H9 (cell line): ENCODE data around the gene ROPN1. TPM values are rescaled to one million over a fixed set of nuclear protein-coding genes. Genes with fewer than 3 reads are reported as not detected.
"Not testable (repeated sequence)": the region's sequence is repeated elsewhere in the genome, so short reads cannot be mapped to it uniquely, and the experiment has no call there.

Experiments
- DNase-seq: peaks from one replicate; pipeline ENCODE4 v3.0.0-alpha.2; 2017
- H2AFZ ChIP-seq: one replicate; pipeline ENCODE4 v1.6.1; 2013; ENCODE audit warnings: mild to moderate bottlenecking, low read length, control low read depth, moderate library complexity
- H2AK5ac ChIP-seq: 2 replicates; pipeline ENCODE4 v1.6.1; 2013; ENCODE audit warnings: low read length, control low read depth, mixed read lengths; ENCODE audit not compliant: insufficient read length
- H2BK120ac ChIP-seq: one replicate; pipeline ENCODE4 v1.6.1; 2013; ENCODE audit warnings: low read depth, mild to moderate bottlenecking, low read length, control low read depth, inconsistent platforms; ENCODE audit not compliant: poor library complexity, severe bottlenecking
- H2BK12ac ChIP-seq: 2 replicates; pipeline ENCODE4 v1.6.1; 2013; ENCODE audit warnings: low read length, control low read depth, mixed read lengths, low read depth; ENCODE audit not compliant: insufficient read length
- H2BK15ac ChIP-seq: 2 replicates; pipeline ENCODE4 v1.6.1; 2013; ENCODE audit warnings: low read depth, low read length, control low read depth
- H2BK20ac ChIP-seq: one replicate; pipeline ENCODE4 v1.6.1; 2013; ENCODE audit warnings: low read depth, mild to moderate bottlenecking, low read length, control low read depth, inconsistent platforms; ENCODE audit not compliant: poor library complexity, severe bottlenecking
- H2BK5ac ChIP-seq: 2 replicates; pipeline ENCODE4 v1.6.1; 2013; ENCODE audit warnings: low read length, control low read depth, mixed read lengths; ENCODE audit not compliant: insufficient read length
- H3K14ac ChIP-seq: 2 replicates; pipeline ENCODE4 v1.6.1; 2013; ENCODE audit warnings: low read length, control low read depth; ENCODE audit not compliant: insufficient read depth
- H3K18ac ChIP-seq: 2 replicates; pipeline ENCODE4 v1.6.1; 2013; ENCODE audit warnings: low read depth, mild to moderate bottlenecking, mixed read lengths, low read length, control low read depth; ENCODE audit not compliant: insufficient read length
- H3K23ac ChIP-seq: 2 replicates; pipeline ENCODE4 v1.6.1; 2013; ENCODE audit warnings: low read length, control low read depth, mixed read lengths, low read depth; ENCODE audit not compliant: insufficient read length
- H3K23me2 ChIP-seq: 2 replicates; pipeline ENCODE4 v1.6.1; 2013; ENCODE audit warnings: low read depth, mild to moderate bottlenecking, mixed read lengths, low read length, control low read depth; ENCODE audit not compliant: insufficient read length, poor library complexity, severe bottlenecking
- H3K27ac ChIP-seq: 2 replicates; pipeline ENCODE4 v1.5.1; 2013; ENCODE audit warnings: low read length, control low read depth, mixed read lengths, low read depth; ENCODE audit not compliant: insufficient read length
- H3K27me3 ChIP-seq: 2 replicates; pipeline ENCODE4 v1.6.1; 2013; ENCODE audit warnings: low read length, control low read depth, inconsistent platforms; ENCODE audit not compliant: insufficient read depth
- H3K4ac ChIP-seq: 2 replicates; pipeline ENCODE4 v1.6.1; 2013; ENCODE audit warnings: low read depth, mild to moderate bottlenecking, control low read depth, inconsistent platforms, low read length, moderate library complexity
- H3K4me1 ChIP-seq: 2 replicates; pipeline ENCODE4 v1.6.1; 2013; ENCODE audit warnings: low read length, control low read depth, inconsistent platforms; ENCODE audit not compliant: insufficient read depth
- H3K4me2 ChIP-seq: 2 replicates; pipeline ENCODE4 v1.6.1; 2013; ENCODE audit warnings: low read length, control low read depth, mixed read lengths; ENCODE audit not compliant: insufficient read length, insufficient read depth
- H3K56ac ChIP-seq: 2 replicates; pipeline ENCODE4 v1.6.1; 2013; ENCODE audit warnings: low read depth, mild to moderate bottlenecking, mixed read lengths, low read length, control low read depth; ENCODE audit not compliant: insufficient read length
- H3K79me1 ChIP-seq: 2 replicates; pipeline ENCODE4 v1.6.1; 2013; ENCODE audit warnings: low read depth, mild to moderate bottlenecking, moderate library complexity, low read length, control low read depth, inconsistent platforms; ENCODE audit not compliant: insufficient read depth, poor library complexity, severe bottlenecking
- H3K79me2 ChIP-seq: 2 replicates; pipeline ENCODE4 v1.6.1; 2013; ENCODE audit warnings: low read length, control low read depth, inconsistent platforms; ENCODE audit not compliant: insufficient read depth
- H3K9ac ChIP-seq: 2 replicates; pipeline ENCODE4 v1.6.1; 2013; ENCODE audit warnings: low read length, control low read depth, mixed read lengths; ENCODE audit not compliant: insufficient read length; ENCODE audit errors: extremely low read depth
- H3K9me3 ChIP-seq: one replicate; pipeline ENCODE4 v1.6.1; 2013; ENCODE audit warnings: low read depth, low read length, inconsistent platforms; ENCODE audit not compliant: control insufficient read depth
- H3T11ph ChIP-seq: one replicate; pipeline ENCODE4 v1.6.1; 2013; ENCODE audit warnings: mild to moderate bottlenecking, low read length, control low read depth, inconsistent platforms
- H4K20me1 ChIP-seq: one replicate; pipeline ENCODE4 v1.6.1; 2013; ENCODE audit not compliant: control insufficient read depth, insufficient read length, insufficient read depth
- H4K5ac ChIP-seq: 2 replicates; pipeline ENCODE4 v1.6.1; 2013; ENCODE audit warnings: low read depth, mild to moderate bottlenecking, mixed read lengths, low read length, control low read depth; ENCODE audit not compliant: insufficient read length
- H4K8ac ChIP-seq: replicated peaks from 2 replicates; pipeline ENCODE4 v1.6.1; 2013; ENCODE audit warnings: low read length, control low read depth, mixed read lengths, low read depth; ENCODE audit not compliant: insufficient read length
- H4K91ac ChIP-seq: 2 replicates; pipeline ENCODE4 v1.6.1; 2013; ENCODE audit warnings: low read depth, mild to moderate bottlenecking, moderate library complexity, mixed read lengths, low read length, control low read depth; ENCODE audit not compliant: insufficient read length
- H3K27ac Mint-ChIP-seq, 3 experiments: 2 replicates in 2 of 3; 3 replicates in 1 of 3; pipeline ENCODE4 v1.8.0; 2020 to 2021; ENCODE audit warnings: mixed read lengths in 3 of 3, mild to moderate bottlenecking in 1 of 3, moderate library complexity in 1 of 3
- H3K27me3 Mint-ChIP-seq: 2 replicates; pipeline ENCODE4 v1.8.0; 2021; ENCODE audit warnings: low read depth, mild to moderate bottlenecking, moderate library complexity, mixed read lengths
- H3K36me3 Mint-ChIP-seq, 3 experiments: 2 replicates in 2 of 3; 3 replicates in 1 of 3; pipeline ENCODE4 v1.8.0; 2020 to 2021; ENCODE audit warnings: low read depth in 3 of 3, mixed read lengths in 3 of 3; ENCODE audit not compliant: insufficient read depth in 1 of 3
- H3K4me1 Mint-ChIP-seq, 2 experiments: 2 replicates each; pipeline ENCODE4 v1.8.0; 2020; ENCODE audit warnings: mixed read lengths in 2 of 2
- H3K4me3 Mint-ChIP-seq, 2 experiments: 2 replicates in 1 of 2; 3 replicates in 1 of 2; pipeline ENCODE4 v1.8.0; 2020 to 2021; ENCODE audit warnings: mild to moderate bottlenecking in 2 of 2, mixed read lengths in 2 of 2, moderate library complexity in 1 of 2
- H3K9me3 Mint-ChIP-seq, 2 experiments: 2 replicates in 1 of 2; 3 replicates in 1 of 2; pipeline ENCODE4 v1.8.0; 2020; ENCODE audit warnings: mild to moderate bottlenecking in 2 of 2, mixed read lengths in 2 of 2, moderate library complexity in 1 of 2
- CTCF ChIP-seq: fragments of 200-600 bp; sonication (generic); conservative IDR thresholded peaks from 3 replicates; pipeline ENCODE4 v1.8.0; 2021; ENCODE audit warnings: antibody characterized with exemption, mild to moderate bottlenecking
- WGBS: extraction: QIAGEN DNeasy Blood & Tissue Kit; methylation state at CpG from one replicate; pipeline ENCODE4 v1.1.7; 2013; ENCODE audit warnings: missing lambda C conversion rate, low lambda C conversion rate, mixed read lengths; ENCODE audit not compliant: insufficient read length; ENCODE audit errors: extremely low coverage; 5-methylcytosine and 5-hydroxymethylcytosine counted together
- total RNA-seq: library from RNA; stranded (reverse); gene quantifications from 2 replicates; pipeline ENCODE4 v1.2.1, GENCODE V29; 2021

The ROPN1 gene
- total RNA-seq, 1 experiment from 2014 or later = not detected

GRCh38 chr3:124037326-124037725 is 45.4 kb upstream of the ROPN1 start:
- Histone ChIP-seq H3K23me2 (peaks cover 13% of the 10 kb centered on the region), H4K20me1 (no peaks in the 10 kb centered on the region)

GRCh38 chr3:124036214-124036613 is 44.3 kb upstream of the ROPN1 start:
- not testable (repeated sequence) for H2BK5ac ChIP-seq, H2BK120ac ChIP-seq, H3K18ac ChIP-seq, H4K8ac ChIP-seq, H3K4me2 ChIP-seq, H3K36me3 Mint-ChIP-seq, H3K56ac ChIP-seq, H3K27ac ChIP-seq, H3K9me3 Mint-ChIP-seq, H2BK20ac ChIP-seq, H3K23ac ChIP-seq, H4K20me1 ChIP-seq, H2AK5ac ChIP-seq, H3K4ac ChIP-seq, H3K14ac ChIP-seq, H2BK12ac ChIP-seq, H3K79me2 ChIP-seq, H2AFZ ChIP-seq, H3K9ac ChIP-seq, H3T11ph ChIP-seq, H2BK15ac ChIP-seq, H3K4me1 ChIP-seq, H3K27ac Mint-ChIP-seq, H3K4me3 Mint-ChIP-seq, H3K79me1 ChIP-seq, H4K5ac ChIP-seq, DNase-seq, H4K91ac ChIP-seq, H3K9me3 ChIP-seq
- Mint-ChIP-seq H3K27me3 (peaks cover 17% of the 10 kb centered on the region), H3K4me1 (peaks cover 16 to 17% of the 10 kb centered on the region in 2 experiments)
- H3K23me2 ChIP-seq = peaks cover 15% of the 10 kb centered on the region
- H3K27me3 ChIP-seq = peaks cover 21% of the 10 kb centered on the region
- WGBS = no CpG with 5 or more reads among the region's 3 CpGs

More at GRCh38 chr3:124037326-124037725, 45.4 kb upstream of the ROPN1 start:
- Histone ChIP-seq H3K4me1 (0 out of 2 replicates have a peak, but pooled peaks cover 1% of the 10 kb centered on the region), H2BK20ac (no peak overlapping the region), H3K23ac (no peak overlapping the region), H2BK120ac (no peak overlapping the region), H3K27ac (no peak overlapping the region), H4K5ac (no peak overlapping the region), H2BK5ac (no peak overlapping the region), H3K4me2 (no peak overlapping the region), H3T11ph (no peak overlapping the region), H3K14ac (no peak overlapping the region), H3K9ac (no peak overlapping the region), H2AK5ac (no peak overlapping the region), H3K9me3 (no peaks in the 10 kb centered on the region), H4K91ac (no peak overlapping the region), H2AFZ (no peak overlapping the region), H3K18ac (no peak overlapping the region), H2BK12ac (no peak overlapping the region), H3K79me1 (no peaks in the 10 kb centered on the region), H3K56ac (no peak overlapping the region), H2BK15ac (no peak overlapping the region), H3K27me3 (peaks cover 18% of the 10 kb centered on the region), H3K4ac (no peak overlapping the region), H4K8ac (no peak overlapping the region), H3K79me2 (no peaks in the 10 kb centered on the region)
- Mint-ChIP-seq H3K27me3 (peaks cover 6% of the 10 kb centered on the region), H3K27ac (no peak overlapping the region), H3K9me3 (no peaks in the 10 kb centered on the region; a peak in 1 of 5 replicates), H3K4me3 (no peak overlapping the region), H3K36me3 (no peaks in the 10 kb centered on the region), H3K4me1 (peaks cover 11 to 12% of the 10 kb centered on the region in 2 experiments)
- DNase-seq = no peak
- TF ChIP-seq CTCF = no peak
